Liver (tissue), 3 donors: Measurements from ENCODE around the gene ACAD8.

Experiments used
- CTCF ChIP-seq: fragments of 150-350 bp; IDR thresholded peaks from 2 replicates; pipeline ENCODE4 v1.5.1; 2017; ENCODE audit warnings: improper control_type of control experiment, low read depth, low read length; ENCODE audit not compliant: missing input control
- GABPA ChIP-seq, 2 donors: IDR thresholded peaks in 1 of 2; conservative IDR thresholded peaks in 1 of 2; 2 replicates each; pipeline ENCODE4 v1.6.1; 2016; ENCODE audit warnings: antibody characterized with exemption in 2 of 2, mild to moderate bottlenecking in 1 of 2, moderate library complexity in 1 of 2
- HNF4A ChIP-seq, 2 donors: conservative IDR thresholded peaks; 2 replicates each; pipeline ENCODE4 v1.6.1; 2016; ENCODE audit warnings: antibody characterized with exemption in 2 of 2, mild to moderate bottlenecking in 2 of 2
- JUND ChIP-seq, 2 donors: IDR thresholded peaks; 2 replicates each; pipeline ENCODE4 v1.6.1; 2016; ENCODE audit warnings: antibody characterized with exemption in 2 of 2
- RAD21 ChIP-seq, 2 donors: IDR thresholded peaks; 2 replicates each; pipeline ENCODE4 v1.6.1; 2016; ENCODE audit warnings: antibody characterized with exemption in 2 of 2, mild to moderate bottlenecking in 2 of 2
- RXRA ChIP-seq, 2 donors: IDR thresholded peaks; 2 replicates each; pipeline ENCODE4 v1.6.1; 2017 to 2018; ENCODE audit warnings: antibody characterized with exemption in 2 of 2, mild to moderate bottlenecking in 1 of 2
- SP1 ChIP-seq: IDR thresholded peaks from 2 replicates; pipeline ENCODE4 v1.6.1; 2018; ENCODE audit warnings: antibody characterized with exemption, mild to moderate bottlenecking
- TAF1 ChIP-seq: conservative IDR thresholded peaks from 2 replicates; pipeline ENCODE4 v1.6.1; 2016; ENCODE audit warnings: antibody characterized with exemption, mild to moderate bottlenecking
- YY1 ChIP-seq: IDR thresholded peaks from 2 replicates; pipeline ENCODE4 v1.6.1; 2016; ENCODE audit warnings: antibody characterized with exemption, mild to moderate bottlenecking
- TF ChIP-seq, protein P1 (sequence below): IDR thresholded peaks from 2 replicates; pipeline ENCODE4 v1.6.1; 2016; ENCODE audit warnings: antibody characterized with exemption
- TF ChIP-seq, protein P2 (sequence below): IDR thresholded peaks from 2 replicates; pipeline ENCODE4 v1.6.1; 2016; ENCODE audit warnings: antibody characterized with exemption, mild to moderate bottlenecking
- TF ChIP-seq, protein P3 (sequence below): IDR thresholded peaks from 2 replicates; pipeline ENCODE4 v1.6.1; 2016; ENCODE audit warnings: antibody characterized with exemption
- donor health status: healthy.
- donor health status: healthy.

- TF ChIP-seq RXRA (IDR thresholded peaks at IDR 0.05) = no peak
- no peak for TF ChIP-seq YY1
- TF ChIP-seq CTCF = no peak
- TF ChIP-seq, protein P1, sequence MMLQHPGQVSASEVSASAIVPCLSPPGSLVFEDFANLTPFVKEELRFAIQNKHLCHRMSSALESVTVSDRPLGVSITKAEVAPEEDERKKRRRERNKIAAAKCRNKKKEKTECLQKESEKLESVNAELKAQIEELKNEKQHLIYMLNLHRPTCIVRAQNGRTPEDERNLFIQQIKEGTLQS = no peak
- no peak for TF ChIP-seq RAD21 (IDR thresholded peaks at IDR 0.05)
- TF ChIP-seq JUND (IDR thresholded peaks at IDR 0.05) = no peak
- no peak for TF ChIP-seq TAF1
- TF ChIP-seq GABPA (IDR thresholded peaks at IDR 0.05 in 1 of 2, conservative IDR thresholded peaks at IDR 0.05 in 1 of 2) = no peak
- TF ChIP-seq, protein P2, sequence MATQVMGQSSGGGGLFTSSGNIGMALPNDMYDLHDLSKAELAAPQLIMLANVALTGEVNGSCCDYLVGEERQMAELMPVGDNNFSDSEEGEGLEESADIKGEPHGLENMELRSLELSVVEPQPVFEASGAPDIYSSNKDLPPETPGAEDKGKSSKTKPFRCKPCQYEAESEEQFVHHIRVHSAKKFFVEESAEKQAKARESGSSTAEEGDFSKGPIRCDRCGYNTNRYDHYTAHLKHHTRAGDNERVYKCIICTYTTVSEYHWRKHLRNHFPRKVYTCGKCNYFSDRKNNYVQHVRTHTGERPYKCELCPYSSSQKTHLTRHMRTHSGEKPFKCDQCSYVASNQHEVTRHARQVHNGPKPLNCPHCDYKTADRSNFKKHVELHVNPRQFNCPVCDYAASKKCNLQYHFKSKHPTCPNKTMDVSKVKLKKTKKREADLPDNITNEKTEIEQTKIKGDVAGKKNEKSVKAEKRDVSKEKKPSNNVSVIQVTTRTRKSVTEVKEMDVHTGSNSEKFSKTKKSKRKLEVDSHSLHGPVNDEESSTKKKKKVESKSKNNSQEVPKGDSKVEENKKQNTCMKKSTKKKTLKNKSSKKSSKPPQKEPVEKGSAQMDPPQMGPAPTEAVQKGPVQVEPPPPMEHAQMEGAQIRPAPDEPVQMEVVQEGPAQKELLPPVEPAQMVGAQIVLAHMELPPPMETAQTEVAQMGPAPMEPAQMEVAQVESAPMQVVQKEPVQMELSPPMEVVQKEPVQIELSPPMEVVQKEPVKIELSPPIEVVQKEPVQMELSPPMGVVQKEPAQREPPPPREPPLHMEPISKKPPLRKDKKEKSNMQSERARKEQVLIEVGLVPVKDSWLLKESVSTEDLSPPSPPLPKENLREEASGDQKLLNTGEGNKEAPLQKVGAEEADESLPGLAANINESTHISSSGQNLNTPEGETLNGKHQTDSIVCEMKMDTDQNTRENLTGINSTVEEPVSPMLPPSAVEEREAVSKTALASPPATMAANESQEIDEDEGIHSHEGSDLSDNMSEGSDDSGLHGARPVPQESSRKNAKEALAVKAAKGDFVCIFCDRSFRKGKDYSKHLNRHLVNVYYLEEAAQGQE = no peak
- no peak for TF ChIP-seq HNF4A (conservative IDR thresholded peaks at IDR 0.05)
- TF ChIP-seq SP1 = no peak
- TF ChIP-seq, protein P3, sequence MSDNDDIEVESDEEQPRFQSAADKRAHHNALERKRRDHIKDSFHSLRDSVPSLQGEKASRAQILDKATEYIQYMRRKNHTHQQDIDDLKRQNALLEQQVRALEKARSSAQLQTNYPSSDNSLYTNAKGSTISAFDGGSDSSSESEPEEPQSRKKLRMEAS = no peak
These were observed 24.7 kb upstream of the ACAD8 start for GRCh38 chr11:134228625-134229024.
